Fibroblast of the aortic adventitia (primary cell): ENCODE measurements around the gene ARSA. TPM values are rescaled to one million over a fixed set of nuclear protein-coding genes. Genes with fewer than 3 reads are reported as not detected.

Experiments
- DNase-seq: peaks from one replicate; pipeline ENCODE4 v3.0.0-alpha.2; 2010; ENCODE audit warnings: low read depth
- H3K4me3 ChIP-seq: 2 replicates; pipeline ENCODE4 v1.5.1; 2011; ENCODE audit warnings: low read depth, mild to moderate bottlenecking, control low read depth, low read length, moderate library complexity
- CTCF ChIP-seq: IDR thresholded peaks from 2 replicates; pipeline ENCODE4 v1.5.1; 2011; ENCODE audit warnings: mild to moderate bottlenecking, low read length, control low read depth, inconsistent platforms; ENCODE audit not compliant: insufficient read depth
- total RNA-seq: library from RNA; depleted of rRNA; stranded (reverse); fragments of >200 nt; gene quantifications from 2 replicates; pipeline ENCODE4 v1.2.3, GENCODE V29; 2012; ENCODE audit warnings: low replicate concordance

Gene ARSA
- 21.9 and 30.3 TPM in 2 replicates for total RNA-seq

GRCh38 chr22:50627642-50628542, at the start of gene ARSA:
Gene ARSA, minus strand, starts transcription at chr22:50628152. Its CDS starts 373 bp downstream, at chr22:50627779.
- peak within 1 kb of the TSS; percentile 90 for H3K4me3 ChIP-seq
- peak; percentile 78 for DNase-seq
- TF ChIP-seq CTCF = peak; percentile 51

- TF ChIP-seq CTCF = no peak
- no peak for DNase-seq
- H3K4me3 ChIP-seq = no peak overlapping the region
Observed at GRCh38 chr22:50676661-50677492, 48.9 kb upstream of the ARSA start.

- no peak for TF ChIP-seq CTCF
- no peak for DNase-seq
- no peak overlapping the region for H3K4me3 ChIP-seq
Observed at GRCh38 chr22:50676180-50676636, 48.3 kb upstream of the ARSA start.

GRCh38 chr22:50675553-50676179, 47.7 kb upstream of the ARSA start:
- no peak for TF ChIP-seq CTCF
- H3K4me3 ChIP-seq = no peak overlapping the region

GRCh38 chr22:50674606-50675552, 46.9 kb upstream of the ARSA start:
- DNase-seq = no peak
- no peak for TF ChIP-seq CTCF
- H3K4me3 ChIP-seq = peak overlapping the region; percentile 13

More at GRCh38 chr22:50675553-50676179, 47.7 kb upstream of the ARSA start:
- no peak for DNase-seq

- H3K4me3 ChIP-seq = no peak overlapping the region
Observed at GRCh38 chr22:50674130-50674500, 46.2 kb upstream of the ARSA start.

More at GRCh38 chr22:50674130-50674500, 46.2 kb upstream of the ARSA start:
- DNase-seq = no peak
- no peak for TF ChIP-seq CTCF
